Skeletal muscle satellite cell (primary cell): ENCODE results near the gene AMBP.

ENCODE experiments used
- H3K27me3 ChIP-seq: 2 replicates; pipeline ENCODE4 v1.7.0; 2013; ENCODE audit warnings: low read length; ENCODE audit not compliant: control insufficient read depth, insufficient read depth
- H3K36me3 ChIP-seq: 2 replicates; pipeline ENCODE4 v1.7.0; 2013; ENCODE audit warnings: mild to moderate bottlenecking, control low read depth, low read length; ENCODE audit not compliant: insufficient read depth
- H3K4me1 ChIP-seq: 2 replicates; pipeline ENCODE4 v1.7.0; 2013; ENCODE audit warnings: low read length; ENCODE audit not compliant: control insufficient read depth, insufficient read depth
- H3K4me2 ChIP-seq: 2 replicates; pipeline ENCODE4 v1.7.0; 2013; ENCODE audit warnings: mild to moderate bottlenecking, low read length
- H3K4me3 ChIP-seq: 2 replicates; pipeline ENCODE4 v1.7.0; 2013; ENCODE audit warnings: low read length
- H3K9ac ChIP-seq: 2 replicates; pipeline ENCODE4 v1.7.0; 2013; ENCODE audit warnings: mild to moderate bottlenecking, low read depth, low read length, moderate library complexity
- H3K9me3 ChIP-seq: replicated peaks from 2 replicates; pipeline ENCODE4 v1.7.0; 2013; ENCODE audit warnings: mild to moderate bottlenecking, control low read depth, low read length

The AMBP gene

GRCh38 chr9:114030364-114030763 lies 47.7 kb downstream of the AMBP start:
- peaks cover 32% of the 10 kb centered on the region for H3K36me3 ChIP-seq
- no peaks in the 10 kb centered on the region for H3K4me1 ChIP-seq
- no peak overlapping the region for H3K9ac ChIP-seq
- no peak overlapping the region for H3K4me2 ChIP-seq
- no peak overlapping the region for H3K4me3 ChIP-seq
- no peaks in the 10 kb centered on the region for H3K9me3 ChIP-seq
- H3K27me3 ChIP-seq, result no peaks in the 10 kb centered on the region

- Histone ChIP-seq H3K27me3 (no peaks in the 10 kb centered on the region), H3K4me1 (no peaks in the 10 kb centered on the region), H3K9ac (no peak overlapping the region), H3K4me3 (no peak overlapping the region), H3K36me3 (peaks cover 28% of the 10 kb centered on the region), H3K4me2 (no peak overlapping the region), H3K9me3 (no peaks in the 10 kb centered on the region)
Measured at GRCh38 chr9:114029311-114030170, 48.6 kb downstream of the AMBP start.

GRCh38 chr9:114028646-114029045 lies 49.5 kb downstream of the AMBP start:
- no peak overlapping the region for H3K9ac ChIP-seq
- peaks cover 23% of the 10 kb centered on the region for H3K36me3 ChIP-seq
- H3K9me3 ChIP-seq, result no peaks in the 10 kb centered on the region
- no peak overlapping the region for H3K4me3 ChIP-seq
- no peak overlapping the region for H3K4me2 ChIP-seq
- no peaks in the 10 kb centered on the region for H3K4me1 ChIP-seq
- H3K27me3 ChIP-seq, result no peaks in the 10 kb centered on the region

GRCh38 chr9:114027863-114028465 lies 50.1 kb downstream of the AMBP start:
- H3K4me1 ChIP-seq, result no peaks in the 10 kb centered on the region
- no peaks in the 10 kb centered on the region for H3K27me3 ChIP-seq
- H3K4me2 ChIP-seq, result no peak overlapping the region
- no peak overlapping the region for H3K9ac ChIP-seq
- no peaks in the 10 kb centered on the region for H3K9me3 ChIP-seq
- H3K36me3 ChIP-seq, result peaks cover 23% of the 10 kb centered on the region
- no peak overlapping the region for H3K4me3 ChIP-seq

- H3K36me3 ChIP-seq, result peaks cover 23% of the 10 kb centered on the region
- peaks cover 4% of the 10 kb centered on the region for H3K9me3 ChIP-seq
- H3K27me3 ChIP-seq, result no peaks in the 10 kb centered on the region
Measured at GRCh38 chr9:114027159-114027862, 50.8 kb downstream of the AMBP start.

GRCh38 chr9:114026335-114026734 lies 51.8 kb downstream of the AMBP start:
- Histone ChIP-seq H3K9ac (no peak overlapping the region), H3K4me2 (no peak overlapping the region), H3K4me3 (no peak overlapping the region), H3K4me1 (no peaks in the 10 kb centered on the region), H3K9me3 (peaks cover 4% of the 10 kb centered on the region), H3K36me3 (peaks cover 23% of the 10 kb centered on the region), H3K27me3 (no peaks in the 10 kb centered on the region)

More at GRCh38 chr9:114027159-114027862, 50.8 kb downstream of the AMBP start:
- no peaks in the 10 kb centered on the region for H3K4me1 ChIP-seq
- H3K9ac ChIP-seq, result no peak overlapping the region
- H3K4me3 ChIP-seq, result no peak overlapping the region
- H3K4me2 ChIP-seq, result no peak overlapping the region

GRCh38 chr9:114025760-114026159 lies 52.3 kb downstream of the AMBP start:
- no peak overlapping the region for H3K4me3 ChIP-seq
- H3K4me1 ChIP-seq, result no peaks in the 10 kb centered on the region
- H3K9ac ChIP-seq, result no peak overlapping the region
- peaks cover 23% of the 10 kb centered on the region for H3K36me3 ChIP-seq
- H3K4me2 ChIP-seq, result no peak overlapping the region
- no peaks in the 10 kb centered on the region for H3K27me3 ChIP-seq
- H3K9me3 ChIP-seq, result peaks cover 4% of the 10 kb centered on the region

- H3K9ac ChIP-seq, result no peak overlapping the region
- no peak overlapping the region for H3K4me3 ChIP-seq
- peaks cover 23% of the 10 kb centered on the region for H3K36me3 ChIP-seq
- H3K27me3 ChIP-seq, result no peaks in the 10 kb centered on the region
- H3K4me1 ChIP-seq, result no peaks in the 10 kb centered on the region
- peaks cover 4% of the 10 kb centered on the region for H3K9me3 ChIP-seq
- H3K4me2 ChIP-seq, result no peak overlapping the region
Measured at GRCh38 chr9:114025196-114025753, 52.8 kb downstream of the AMBP start.

GRCh38 chr9:114023961-114024360 lies 54.1 kb downstream of the AMBP start:
- Histone ChIP-seq H3K36me3 (peaks cover 13% of the 10 kb centered on the region), H3K27me3 (no peaks in the 10 kb centered on the region), H3K4me2 (no peak overlapping the region), H3K9me3 (peaks cover 4% of the 10 kb centered on the region), H3K4me3 (no peak overlapping the region), H3K4me1 (no peaks in the 10 kb centered on the region), H3K9ac (no peak overlapping the region)

- Histone ChIP-seq H3K9me3 (peaks cover 4% of the 10 kb centered on the region), H3K27me3 (no peaks in the 10 kb centered on the region), H3K4me3 (no peak overlapping the region), H3K4me1 (no peaks in the 10 kb centered on the region), H3K9ac (no peak overlapping the region), H3K36me3 (peaks cover 6% of the 10 kb centered on the region), H3K4me2 (no peak overlapping the region)
Measured at GRCh38 chr9:114021578-114021977, 56.5 kb downstream of the AMBP start.
